Measurements from ENCODE around the gene NT5DC3.

DNA sequence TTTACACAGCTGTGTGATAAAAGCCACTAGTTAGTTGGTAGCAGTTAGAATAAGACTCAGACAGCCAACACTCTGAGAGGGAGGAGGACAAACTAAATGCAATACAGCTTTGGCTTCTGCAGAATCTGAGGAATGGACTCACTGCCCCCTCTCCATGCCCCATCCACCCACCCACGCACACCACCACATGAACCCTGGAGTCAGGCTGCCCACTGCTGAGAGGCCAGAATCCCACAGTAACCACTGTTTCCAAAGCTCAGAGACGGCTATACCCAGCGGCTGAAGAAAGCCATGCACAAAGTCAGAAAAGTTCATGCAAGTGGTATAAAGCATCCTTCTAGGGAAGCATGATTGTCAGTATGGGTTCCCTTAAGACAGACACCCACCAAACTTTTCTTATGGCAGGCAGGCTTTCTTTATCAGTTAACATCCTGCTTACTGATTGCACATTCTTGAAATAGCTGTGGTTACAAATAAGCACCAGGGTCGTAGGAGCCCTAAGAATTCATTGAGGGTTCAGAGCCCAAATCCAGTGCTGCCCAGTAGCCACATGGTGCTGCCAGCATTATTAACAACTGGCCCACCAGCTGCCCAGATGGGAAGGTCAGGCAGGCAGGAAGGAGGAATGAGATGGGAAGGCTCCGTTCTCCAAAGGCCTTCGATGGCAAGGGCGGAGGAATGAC, 61.5 kb downstream of the NT5DC3 start:
- TF ChIP-seq EZH2 (IDR thresholded peaks at IDR 0.05; ENCODE audit: borderline replicate concordance, low read length), result no peak
- TF ChIP-seq, protein P1, sequence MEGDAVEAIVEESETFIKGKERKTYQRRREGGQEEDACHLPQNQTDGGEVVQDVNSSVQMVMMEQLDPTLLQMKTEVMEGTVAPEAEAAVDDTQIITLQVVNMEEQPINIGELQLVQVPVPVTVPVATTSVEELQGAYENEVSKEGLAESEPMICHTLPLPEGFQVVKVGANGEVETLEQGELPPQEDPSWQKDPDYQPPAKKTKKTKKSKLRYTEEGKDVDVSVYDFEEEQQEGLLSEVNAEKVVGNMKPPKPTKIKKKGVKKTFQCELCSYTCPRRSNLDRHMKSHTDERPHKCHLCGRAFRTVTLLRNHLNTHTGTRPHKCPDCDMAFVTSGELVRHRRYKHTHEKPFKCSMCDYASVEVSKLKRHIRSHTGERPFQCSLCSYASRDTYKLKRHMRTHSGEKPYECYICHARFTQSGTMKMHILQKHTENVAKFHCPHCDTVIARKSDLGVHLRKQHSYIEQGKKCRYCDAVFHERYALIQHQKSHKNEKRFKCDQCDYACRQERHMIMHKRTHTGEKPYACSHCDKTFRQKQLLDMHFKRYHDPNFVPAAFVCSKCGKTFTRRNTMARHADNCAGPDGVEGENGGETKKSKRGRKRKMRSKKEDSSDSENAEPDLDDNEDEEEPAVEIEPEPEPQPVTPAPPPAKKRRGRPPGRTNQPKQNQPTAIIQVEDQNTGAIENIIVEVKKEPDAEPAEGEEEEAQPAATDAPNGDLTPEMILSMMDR (conservative IDR thresholded peaks at IDR 0.05 in 1 of 2, IDR thresholded peaks at IDR 0.05 in 1 of 2; ENCODE audit: extremely low read depth in 1 of 2, insufficient read depth in 1 of 2, low read depth in 1 of 2, low read length in 2 of 2), result no peak

Measured in mammary epithelial cell (primary cell).